GDM1 (cell line): ENCODE data around the gene AGPAT4.
"Not testable (repeated sequence)": the region's sequence is repeated elsewhere in the genome, so short reads cannot be mapped to it uniquely, and the experiment has no call there.

Experiments used
- DNase-seq: peaks from one replicate; lab custom pipeline; 2025; lab: John Stamatoyannopoulos, UW

AGPAT4 gene

DNA sequence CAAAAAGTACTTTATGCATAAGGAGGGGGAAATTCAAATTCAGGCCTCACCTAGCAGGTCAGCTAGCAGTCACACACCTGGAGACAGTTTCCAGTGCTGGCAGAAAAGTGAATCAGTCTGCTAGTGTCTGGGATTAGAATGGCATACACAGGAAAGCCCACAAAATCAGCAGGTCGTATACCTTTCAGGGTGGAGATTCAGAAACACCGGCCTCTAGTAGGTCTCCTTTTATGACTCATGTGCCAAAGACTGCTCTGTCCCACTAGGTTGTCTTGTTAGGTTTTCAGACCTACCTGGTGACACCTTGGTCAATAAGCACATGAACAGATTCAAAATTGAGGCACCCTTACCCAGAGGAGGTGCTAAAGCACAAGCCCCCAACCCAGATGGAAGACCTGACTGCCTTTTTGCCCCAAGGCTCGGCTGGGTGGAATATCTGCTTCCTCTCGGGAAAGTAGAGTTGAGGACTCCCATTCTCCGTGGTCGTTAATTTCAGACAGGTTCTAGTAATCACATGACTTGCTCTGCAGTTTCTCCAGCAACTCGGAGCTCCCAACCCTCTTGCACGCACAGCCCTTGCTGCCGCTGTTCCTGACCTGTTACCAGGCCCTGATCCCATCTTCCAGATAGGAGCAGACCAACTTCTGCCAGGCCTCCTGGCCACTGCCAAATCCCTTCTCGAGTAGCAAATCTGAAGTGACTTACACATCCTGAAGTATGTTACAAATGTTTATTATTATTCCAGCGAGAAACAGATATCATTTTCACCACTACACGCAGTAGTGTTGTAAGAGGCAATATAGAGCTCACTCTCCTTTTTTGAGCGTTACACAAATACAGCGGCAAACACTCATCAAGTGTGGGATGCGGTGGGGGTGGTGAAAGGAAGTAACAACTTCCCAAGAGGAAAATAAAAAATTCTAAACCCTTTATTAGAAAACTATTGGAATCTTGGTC is 46.6 kb downstream of the AGPAT4 start:
- DNase-seq: no peak

DNA sequence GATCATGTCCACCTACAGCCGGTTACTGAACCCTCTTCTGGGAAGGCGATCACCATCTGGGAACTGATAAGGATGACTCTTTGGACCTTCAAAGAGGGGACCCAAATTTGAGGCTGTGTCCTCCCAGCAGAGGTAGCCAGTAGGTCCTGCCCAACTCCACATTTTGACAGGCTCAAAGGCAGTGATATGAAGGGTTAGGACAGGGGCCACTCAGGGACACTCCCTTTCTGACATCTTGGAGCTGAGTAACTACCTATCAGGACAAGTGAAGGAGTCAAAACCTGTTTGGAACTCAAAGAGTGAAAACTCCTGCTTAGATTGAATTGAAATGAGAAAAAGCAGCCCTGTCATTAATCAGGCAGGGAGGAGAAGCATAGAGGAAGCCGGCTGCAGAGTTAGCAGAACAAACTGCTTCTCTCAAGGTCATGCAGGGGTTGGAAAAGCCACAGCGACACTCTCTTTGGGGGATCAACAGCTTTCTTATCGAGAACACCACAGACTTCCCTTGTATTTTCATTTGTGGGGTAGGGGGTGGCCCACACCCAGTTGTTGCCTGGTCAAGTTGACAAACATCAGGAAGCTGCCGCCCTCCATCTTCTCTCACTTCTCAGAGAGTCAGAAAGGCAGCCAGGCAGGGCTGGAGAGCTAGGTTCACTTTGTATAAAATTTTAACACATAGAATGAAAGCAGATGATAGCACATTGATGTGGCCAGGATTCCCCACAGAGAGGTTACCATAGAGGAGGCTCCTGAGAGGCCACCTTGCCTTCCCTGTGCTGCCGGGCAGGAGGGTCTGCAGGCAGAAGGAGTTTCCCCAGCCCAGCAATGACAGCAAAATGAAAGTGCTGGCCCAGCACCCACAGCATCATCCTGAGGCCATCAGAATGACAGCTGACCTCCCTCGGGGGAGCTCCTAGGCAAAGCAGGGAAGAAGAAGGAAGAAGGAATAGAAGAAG is 47.6 kb downstream of the AGPAT4 start:
- peak; percentile 35 for DNase-seq

DNA sequence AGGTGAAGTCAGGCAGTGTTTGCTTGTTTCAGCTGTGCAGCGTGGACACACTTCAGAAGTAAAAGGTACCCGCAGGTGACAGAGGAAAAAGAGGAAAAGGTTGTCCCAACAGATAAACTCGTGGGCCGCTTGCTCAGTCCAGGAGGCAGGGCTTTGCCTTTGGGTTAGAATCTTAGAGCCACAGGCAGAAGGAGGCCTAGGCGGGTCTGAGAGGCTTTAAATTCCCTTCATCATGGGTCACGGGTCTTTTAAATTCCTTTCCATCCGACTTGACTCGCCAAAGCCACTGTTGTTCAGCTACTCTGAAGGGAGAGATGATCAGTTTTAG is 48.2 kb downstream of the AGPAT4 start:
- DNase-seq: no peak

DNA sequence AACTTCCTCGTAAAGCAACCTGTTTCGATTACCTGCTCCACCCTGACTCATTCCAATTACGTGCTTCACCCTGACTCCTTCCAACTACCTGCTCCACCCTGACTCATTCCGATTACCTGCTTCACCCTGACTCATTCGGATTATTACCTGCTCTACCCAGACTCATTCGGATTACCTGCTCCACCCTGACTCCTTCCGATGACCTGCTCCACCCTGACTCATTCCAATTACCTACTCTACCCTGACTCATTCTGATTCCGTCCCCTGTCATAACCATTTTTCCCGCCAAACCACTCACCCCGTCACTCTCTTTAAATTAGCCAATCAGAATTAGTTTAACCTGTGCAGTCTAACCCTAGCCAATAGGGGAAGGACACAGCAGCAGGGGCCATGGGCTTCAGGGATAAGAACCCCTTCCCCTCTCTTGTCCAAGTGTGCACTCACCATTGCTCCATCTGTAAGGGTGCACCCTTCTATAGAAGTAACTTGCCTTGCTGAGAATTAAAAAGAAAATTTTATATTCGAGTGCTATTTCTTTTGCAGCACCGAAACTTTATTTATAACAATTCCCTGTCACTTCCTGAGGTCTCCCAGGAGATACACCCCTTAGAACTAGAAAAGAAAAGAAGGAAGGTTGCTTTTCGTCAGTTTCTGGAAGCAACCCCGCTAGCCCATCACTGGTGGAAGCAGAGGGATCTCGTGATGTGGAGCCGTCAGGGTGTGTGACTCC is 48.7 kb downstream of the AGPAT4 start:
- DNase-seq: not testable (repeated sequence)

DNA sequence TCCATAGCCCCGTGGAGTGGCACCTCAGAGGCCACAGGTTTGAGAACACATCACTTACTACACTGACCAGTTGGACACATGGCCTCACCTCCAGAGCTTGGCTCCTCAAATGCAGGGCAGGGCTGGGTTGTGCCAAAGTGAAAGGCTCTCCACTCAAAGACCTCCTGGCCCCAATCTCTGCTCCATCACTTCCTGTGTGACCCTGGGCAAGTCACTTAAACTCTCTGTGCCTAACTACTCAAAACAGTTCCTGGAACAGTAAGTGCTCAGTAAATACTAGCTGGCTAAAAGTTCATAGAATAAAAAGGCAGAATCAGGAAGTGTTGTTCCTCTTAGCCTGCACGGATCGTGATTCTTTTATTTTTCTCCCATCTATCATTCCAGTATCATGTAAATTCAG is 50.2 kb downstream of the AGPAT4 start:
- DNase-seq: no peak

DNA sequence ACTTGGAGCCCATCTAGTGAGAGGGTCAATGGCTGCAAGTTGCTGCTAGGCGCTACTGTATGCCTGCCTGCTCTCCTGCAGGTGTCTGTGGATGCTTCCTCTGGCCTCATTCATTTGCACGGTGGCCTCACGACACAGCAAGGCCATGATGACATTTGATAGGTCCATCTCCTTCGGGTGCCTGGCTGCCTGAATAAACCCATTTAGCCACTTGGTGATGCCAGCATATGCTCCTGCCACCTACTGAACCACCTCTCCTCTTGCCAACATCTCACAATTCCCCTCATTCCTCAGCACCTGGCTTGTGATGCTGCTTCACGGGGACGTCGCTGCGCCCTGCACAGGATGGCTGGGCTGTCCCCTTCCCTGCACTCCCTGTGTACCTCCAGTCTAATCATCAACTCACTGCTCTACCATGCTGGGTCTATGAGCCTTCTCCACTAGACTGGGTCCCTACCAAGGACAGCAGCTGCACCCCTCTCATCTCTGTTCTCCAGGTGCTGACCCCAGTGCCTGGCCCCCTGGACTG is 51.1 kb downstream of the AGPAT4 start:
- no peak for DNase-seq

DNA sequence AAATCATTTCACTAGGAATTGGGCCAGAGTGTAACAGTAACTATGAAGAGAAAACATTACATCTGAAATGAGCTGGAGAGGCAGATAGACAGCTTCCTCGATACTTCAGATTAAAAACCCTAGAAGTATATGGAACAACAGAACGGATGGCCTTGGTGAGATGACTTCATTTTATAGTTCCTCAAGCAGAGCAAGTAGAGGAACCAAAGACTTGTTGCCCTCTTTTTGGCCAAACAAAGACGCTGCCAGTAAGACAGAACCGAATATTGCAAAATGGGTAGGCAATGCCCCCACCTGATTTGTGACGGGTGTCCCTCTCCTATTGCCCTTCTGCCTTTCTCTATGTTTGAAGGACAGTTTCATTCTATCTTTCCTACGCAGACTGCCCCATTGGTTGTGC is 53.5 kb downstream of the AGPAT4 start:
- DNase-seq: no peak

DNA sequence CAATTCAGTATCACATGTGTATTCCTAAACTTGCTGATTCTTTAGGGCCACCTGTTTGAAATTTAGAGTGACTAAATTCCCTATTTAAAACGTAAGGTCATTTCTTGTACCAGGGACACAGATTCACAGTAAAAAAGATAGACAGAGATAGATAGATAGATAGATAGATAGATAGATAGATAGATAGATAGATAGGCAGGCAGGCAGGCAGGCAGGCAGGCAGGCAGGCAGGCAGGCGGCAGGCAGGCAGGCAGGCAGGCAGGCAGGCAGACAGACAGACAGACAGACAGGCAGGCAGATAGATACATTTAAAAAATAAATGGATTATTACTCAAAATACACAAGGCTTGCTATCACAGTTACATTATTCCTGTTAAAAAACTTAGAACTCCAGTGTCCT is 54.2 kb downstream of the AGPAT4 start:
- no peak for DNase-seq

DNA sequence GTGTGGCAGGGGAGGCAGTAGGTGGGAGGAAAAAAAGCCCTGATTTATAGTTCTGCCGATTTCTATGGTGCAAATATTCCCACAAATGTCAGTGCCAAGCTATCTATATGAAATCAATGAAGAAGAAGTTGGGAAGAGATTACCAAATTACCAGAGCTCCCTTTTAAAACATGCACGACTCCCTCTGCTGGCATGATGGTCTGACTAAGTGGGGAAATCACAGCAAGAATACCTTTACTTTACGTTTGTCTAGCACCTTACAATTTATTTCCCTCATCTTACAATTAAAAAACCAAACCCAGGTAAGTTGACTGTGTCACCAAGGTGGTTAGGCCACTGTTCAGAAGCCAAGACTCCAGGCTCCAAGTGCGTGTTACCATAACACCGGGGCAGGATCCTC is 55.6 kb downstream of the AGPAT4 start:
- DNase-seq: no peak

DNA sequence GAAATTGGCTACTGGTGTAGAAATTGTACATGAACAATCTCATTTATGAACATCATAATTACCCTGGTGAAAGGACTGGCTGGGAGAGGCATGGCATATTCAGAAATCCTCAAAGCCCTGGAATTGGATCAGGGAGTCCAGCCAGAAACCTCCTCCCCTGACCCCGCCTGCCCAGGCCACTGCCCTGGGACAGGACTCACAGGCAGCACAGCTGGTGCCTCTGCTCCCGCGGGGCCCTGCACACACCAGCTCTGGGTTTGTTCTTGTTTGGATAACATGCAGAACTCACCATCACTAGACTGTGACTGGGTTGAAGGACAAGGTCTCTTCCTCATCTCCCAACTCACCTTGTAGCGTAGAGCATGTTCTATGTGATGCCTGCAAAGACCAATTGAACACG is 56.2 kb downstream of the AGPAT4 start:
- DNase-seq: no peak

DNA sequence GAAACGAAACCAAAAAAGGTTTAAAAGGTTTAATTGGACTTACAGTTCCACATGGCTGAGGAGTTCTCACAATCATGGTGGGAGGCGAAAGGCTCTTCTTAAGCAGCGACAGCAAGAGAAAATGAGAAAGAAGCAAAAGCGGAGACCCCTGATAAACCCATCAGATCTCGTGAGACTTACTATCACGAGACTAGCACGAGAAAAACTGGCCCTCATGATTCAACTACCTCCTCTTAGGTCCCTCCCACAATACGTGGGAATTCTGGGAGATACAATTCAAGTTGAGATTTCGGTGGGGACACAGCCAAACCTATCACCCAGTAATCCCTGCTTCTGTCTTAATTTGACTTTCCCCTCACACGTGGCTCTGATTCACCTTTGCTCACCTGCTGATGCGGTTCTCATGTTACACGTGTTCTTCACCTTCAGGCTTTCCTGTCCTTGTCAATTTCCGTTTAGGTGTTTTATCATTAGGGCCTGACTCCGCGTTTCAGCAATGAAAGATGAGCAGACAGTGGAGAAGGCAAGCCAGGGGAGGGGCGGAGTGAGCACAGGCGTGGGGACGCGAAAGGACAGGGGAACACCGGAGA is 57.1 kb downstream of the AGPAT4 start:
- DNase-seq: no peak

DNA sequence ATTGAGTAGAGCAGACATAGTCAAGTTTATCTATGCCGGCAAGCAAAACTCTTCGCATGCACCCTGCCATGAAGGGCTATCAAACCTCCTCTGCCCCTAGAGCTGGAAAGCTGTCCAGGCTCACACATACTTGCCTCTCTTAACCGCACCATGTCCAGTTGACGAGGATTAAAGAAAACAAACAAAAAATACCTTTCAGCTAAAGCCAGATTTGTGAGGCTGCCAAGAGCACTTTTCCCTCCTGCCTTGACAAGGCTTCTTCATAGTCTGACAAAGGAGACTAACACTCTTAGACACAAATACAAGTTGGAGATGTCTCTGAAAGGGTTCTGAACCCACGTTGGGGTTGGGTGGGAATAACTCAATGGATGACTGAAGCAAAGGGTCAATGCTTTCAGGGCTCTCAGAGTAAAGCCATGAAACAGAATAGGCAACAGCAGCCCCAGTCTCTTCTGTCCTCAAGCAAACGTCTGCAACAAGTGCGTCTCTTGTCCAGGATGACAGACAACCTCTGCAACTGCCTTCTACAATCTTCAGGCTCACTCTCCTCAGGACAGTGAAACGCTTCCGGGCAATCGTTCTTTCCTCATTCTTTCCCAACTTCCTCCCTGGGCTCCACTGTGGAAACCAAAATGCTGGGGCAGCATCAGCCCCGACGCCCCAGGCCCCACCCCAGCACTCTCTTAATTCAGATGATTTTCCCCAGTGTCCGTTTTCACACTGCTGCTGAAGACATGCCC is 57.8 kb downstream of the AGPAT4 start:
- DNase-seq: no peak

DNA sequence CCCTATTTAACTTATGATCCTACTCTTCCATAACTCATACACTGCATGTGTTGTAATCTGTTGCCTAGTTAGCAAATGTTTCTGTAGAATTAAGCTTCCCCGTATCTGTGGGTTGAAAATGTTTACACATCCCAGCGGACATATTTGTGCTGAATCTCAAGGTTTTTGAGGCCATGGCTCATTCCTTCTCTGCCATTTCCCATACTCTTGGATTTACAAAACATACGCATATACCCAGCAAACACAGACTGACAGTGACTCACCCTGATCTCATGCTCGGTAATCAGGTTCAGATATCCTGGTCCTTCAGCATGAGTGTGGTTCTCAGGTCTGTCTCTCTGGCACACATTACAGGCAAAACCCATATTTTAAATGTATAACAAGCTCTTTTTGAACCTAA is 58.7 kb downstream of the AGPAT4 start:
- DNase-seq: no peak

DNA sequence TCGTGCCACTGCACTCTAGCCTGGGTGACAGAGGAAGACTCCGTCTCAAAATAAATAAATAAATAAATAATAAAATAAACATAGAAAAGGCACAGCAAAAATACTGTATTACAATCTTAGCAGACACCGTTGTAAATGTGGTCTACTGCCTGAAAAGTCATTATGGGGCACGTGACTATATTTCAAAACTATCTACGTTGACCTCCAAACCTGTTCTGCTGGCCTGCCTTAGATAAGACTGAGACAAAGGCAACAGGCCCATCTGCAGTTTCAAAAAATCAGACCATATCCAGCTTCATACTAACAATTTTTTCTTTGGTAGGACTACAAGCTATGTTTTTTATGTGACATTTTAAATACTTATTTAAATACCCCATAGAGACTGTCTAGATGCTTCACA is 59.1 kb downstream of the AGPAT4 start:
- no peak for DNase-seq

DNA sequence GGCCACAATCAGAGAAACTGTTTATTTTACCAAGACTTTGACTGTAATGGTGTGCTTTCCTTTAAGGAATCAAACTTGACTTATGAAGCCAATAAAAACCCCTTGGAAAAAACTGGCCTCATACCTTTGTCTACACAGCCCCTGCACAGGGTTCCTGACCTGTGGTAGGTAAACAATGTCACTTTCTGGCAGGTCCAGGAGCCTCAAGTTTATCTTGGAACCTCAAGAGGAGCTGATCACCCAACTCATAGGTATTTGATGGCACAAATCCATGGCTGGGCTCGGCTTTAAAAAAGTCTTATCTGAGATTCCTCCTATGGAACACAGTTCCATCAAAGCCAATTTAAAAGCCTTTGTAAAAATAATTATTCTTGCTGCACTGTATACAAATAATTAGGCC is 61.0 kb downstream of the AGPAT4 start:
- no peak for DNase-seq

DNA sequence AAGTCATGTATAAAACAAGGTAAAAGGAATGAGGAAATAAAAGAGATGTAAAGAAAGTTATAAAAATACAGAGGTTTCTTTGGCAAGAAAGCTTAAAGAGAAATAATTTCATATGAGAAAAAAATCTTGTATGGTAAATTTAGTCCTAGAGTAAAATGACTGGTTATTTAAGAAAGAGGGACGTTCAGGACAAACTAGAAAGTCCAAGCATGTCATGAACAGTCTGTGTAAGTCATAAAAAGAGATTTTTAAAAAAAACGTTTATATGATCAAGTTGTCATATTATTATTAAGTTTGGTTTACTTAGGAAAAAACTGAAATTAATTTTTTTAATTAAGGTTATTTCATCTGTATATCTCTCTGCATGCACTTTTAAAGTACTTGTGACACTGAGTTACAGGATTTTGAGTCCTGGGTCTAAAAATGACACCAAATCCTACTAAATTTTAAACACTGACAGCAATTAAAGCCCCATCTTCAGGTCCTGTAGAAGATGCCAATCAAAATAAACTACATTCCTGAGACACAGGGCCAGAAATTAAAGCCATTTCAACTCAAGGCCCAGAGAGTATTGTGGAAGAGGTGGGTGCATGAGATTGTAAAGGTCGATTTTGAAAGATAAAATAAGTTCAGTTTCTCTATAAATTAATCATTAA is 62.4 kb downstream of the AGPAT4 start:
- no peak for DNase-seq

DNA sequence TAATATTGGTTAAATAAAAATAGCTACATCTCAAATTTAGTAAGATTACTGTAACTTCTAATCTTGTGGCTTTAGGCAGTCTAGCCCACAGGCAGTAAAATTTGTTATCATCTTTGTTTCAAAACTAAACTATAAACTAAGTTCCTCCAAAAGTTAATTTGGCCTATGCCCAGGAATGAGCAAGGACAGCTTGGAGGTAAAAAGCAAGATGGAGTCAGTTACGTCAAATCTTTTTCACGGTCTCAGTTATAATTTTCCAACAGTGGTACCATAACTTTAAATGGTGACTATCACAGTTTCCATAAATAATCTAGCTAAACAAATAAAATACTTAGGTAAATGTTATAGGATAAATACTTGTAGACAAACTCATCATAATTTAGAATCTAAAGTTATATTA is 63.0 kb downstream of the AGPAT4 start:
- no peak for DNase-seq

DNA sequence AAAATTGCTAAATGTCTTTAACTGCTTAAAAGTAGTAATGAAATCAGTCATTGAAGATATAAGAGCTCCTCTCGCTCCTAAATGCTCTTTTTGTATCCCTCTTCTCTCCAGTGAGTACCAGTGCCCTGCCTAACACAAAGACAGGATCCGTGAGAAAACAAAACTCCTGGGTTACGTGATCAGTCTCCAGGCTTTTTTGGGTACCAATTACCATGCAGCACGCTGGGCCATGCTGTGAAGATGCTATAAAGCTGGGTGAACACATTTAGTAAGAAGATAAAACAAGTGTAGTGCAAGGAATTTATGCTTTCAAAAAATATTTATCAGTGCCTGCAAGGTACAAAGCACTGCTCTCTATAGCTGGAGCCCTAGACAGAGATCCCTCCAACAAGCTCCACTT is 66.7 kb downstream of the AGPAT4 start:
- no peak for DNase-seq

DNA sequence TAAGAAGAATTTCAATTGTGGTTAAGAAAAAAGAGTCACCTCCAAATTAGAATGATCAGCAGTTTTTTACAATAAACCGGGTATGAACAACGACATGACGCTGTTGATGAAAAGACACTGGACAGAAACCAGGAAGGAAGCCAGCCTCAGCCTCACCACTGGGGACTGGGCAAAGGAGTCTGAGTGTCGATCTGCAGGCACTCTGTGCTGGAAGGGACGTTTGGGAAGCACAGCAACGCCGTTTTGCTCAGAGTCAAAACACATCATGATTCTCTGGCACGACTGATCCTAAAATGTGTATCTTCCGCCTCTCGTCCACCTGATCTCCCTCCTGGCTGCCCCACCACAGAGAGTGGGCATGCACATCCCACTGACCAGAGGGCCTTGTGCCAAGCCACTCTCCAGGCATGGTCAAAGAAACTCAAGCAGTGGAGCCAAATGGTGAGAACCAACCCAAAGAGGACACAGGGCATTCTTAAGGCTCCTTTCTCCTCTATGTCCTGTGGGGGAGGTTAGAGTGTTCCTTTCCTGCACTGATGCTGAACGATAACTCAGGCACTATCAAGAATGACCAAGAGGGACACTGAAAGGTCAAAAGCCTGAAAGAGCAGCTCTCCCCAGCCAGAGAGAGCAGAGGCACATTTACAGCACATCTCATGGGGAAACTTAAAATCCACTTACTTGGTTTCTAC is 68.8 kb downstream of the AGPAT4 start:
- DNase-seq: no peak
